Subcutaneous abdominal adipose tissue (tissue), 5 donors: ENCODE results near the gene TBC1D22B.

ENCODE experiments used
- H3K27ac ChIP-seq: one replicate; pipeline ENCODE4 v1.7.0; 2013; ENCODE audit warnings: low read depth, mild to moderate bottlenecking, inconsistent platforms, low read length, moderate library complexity
- H3K27me3 ChIP-seq, 5 donors: one replicate each; pipeline ENCODE4 v1.7.0; 2013; ENCODE audit warnings: low read length in 5 of 5, inconsistent platforms in 1 of 5; ENCODE audit not compliant: control insufficient read depth in 5 of 5, insufficient read depth in 4 of 5
- H3K36me3 ChIP-seq, 5 donors: one replicate each; pipeline ENCODE4 v1.7.0; 2013; ENCODE audit warnings: low read length in 5 of 5; ENCODE audit not compliant: control insufficient read depth in 5 of 5, insufficient read depth in 5 of 5
- H3K4me1 ChIP-seq, 5 donors: one replicate each; pipeline ENCODE4 v1.7.0; 2013; ENCODE audit warnings: low read length in 5 of 5, mild to moderate bottlenecking in 3 of 5, moderate library complexity in 1 of 5; ENCODE audit not compliant: control insufficient read depth in 5 of 5, insufficient read depth in 5 of 5
- H3K4me3 ChIP-seq, 5 donors: one replicate each; pipeline ENCODE4 v1.7.0; 2013; ENCODE audit warnings: low read length in 5 of 5, low read depth in 1 of 5
- H3K9ac ChIP-seq, 5 donors: one replicate each; pipeline ENCODE4 v1.7.0; 2013; ENCODE audit warnings: low read length in 5 of 5, mild to moderate bottlenecking in 4 of 5, moderate library complexity in 3 of 5
- H3K9me3 ChIP-seq, 5 donors: one replicate each; pipeline ENCODE4 v1.7.0; 2013; ENCODE audit warnings: low read length in 5 of 5; ENCODE audit not compliant: control insufficient read depth in 5 of 5
- donor health status: healthy.
- donor health status: healthy.
- donor health status: healthy.
- donor health status: healthy.
- donor health status: healthy.

TBC1D22B gene

DNA sequence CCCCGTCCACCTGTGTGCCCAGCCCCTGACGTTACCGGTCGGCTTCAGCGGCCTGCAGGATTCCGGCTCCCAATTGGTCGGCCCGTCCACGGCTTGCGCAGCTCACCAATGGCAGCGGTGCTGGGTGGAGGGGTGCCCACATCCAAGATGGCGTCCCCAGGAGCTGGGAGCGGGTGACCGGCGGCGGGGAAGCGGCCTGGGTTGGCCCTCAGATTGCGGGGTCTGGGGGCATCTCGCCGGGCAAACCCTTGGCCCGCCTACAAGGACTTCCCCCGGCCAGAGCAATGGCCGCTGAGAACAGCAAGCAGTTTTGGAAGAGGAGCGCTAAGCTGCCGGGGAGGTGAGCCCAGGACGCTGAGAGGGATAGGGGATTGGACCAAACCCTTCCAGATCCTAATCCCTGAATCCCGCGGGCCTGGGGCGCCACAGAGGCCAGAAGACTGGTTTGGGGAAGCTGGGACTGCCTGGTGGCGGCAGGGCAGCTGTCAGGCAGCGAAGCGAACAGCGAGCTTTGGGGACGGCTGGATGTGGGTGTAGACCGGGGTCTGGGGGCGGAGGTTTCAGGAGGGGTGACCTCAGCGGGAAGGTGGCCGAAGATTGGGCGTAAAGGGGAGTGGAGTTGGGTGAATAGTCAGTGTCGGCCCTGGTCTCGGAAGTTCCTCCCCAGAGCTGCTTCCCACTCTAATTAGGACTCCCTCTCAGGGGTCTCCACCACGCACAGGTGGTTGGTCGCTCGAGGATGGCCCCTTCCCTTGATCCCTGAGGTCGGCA lies at the start of gene TBC1D22B, which contains the start of gene TMEM217:
TBC1D22B (plus strand) TSS at position 139 of the 771 bp plus-strand sequence; CDS start at position 285, 146 bp downstream.
TMEM217 (minus strand) TSS at position 511 of the 771 bp plus-strand sequence. CDS start 39,114 bp downstream, outside the sequence.
- H3K36me3 ChIP-seq, result no peaks in the 10 kb centered on the region
- peak within 1 kb of the TSS; percentile 77 for H3K27ac ChIP-seq
- peak within 1 kb of the TSS; percentile 81 to 98 (median 92) for H3K9ac ChIP-seq
- no peaks in the 10 kb centered on the region for H3K27me3 ChIP-seq
- H3K4me3 ChIP-seq, result peak within 1 kb of the TSS; percentile 81 to 96 (median 93)
- H3K4me1 ChIP-seq, result peaks cover 0 to 26% (median 19%) of the 10 kb centered on the region in 5 donors
- no peaks in the 10 kb centered on the region for H3K9me3 ChIP-seq

- Histone ChIP-seq H3K27ac (no peak overlapping the region), H3K4me3 (no peak overlapping the region), H3K36me3 (no peaks in the 10 kb centered on the region), H3K9ac (no peak overlapping the region), H3K9me3 (no peaks in the 10 kb centered on the region), H3K27me3 (no peaks in the 10 kb centered on the region), H3K4me1 (peaks cover 0 to 3% (median 0%) of the 10 kb centered on the region in 5 donors)
Measured at GRCh38 chr6:37207903-37208456, 49.6 kb upstream of the TBC1D22B start.

DNA sequence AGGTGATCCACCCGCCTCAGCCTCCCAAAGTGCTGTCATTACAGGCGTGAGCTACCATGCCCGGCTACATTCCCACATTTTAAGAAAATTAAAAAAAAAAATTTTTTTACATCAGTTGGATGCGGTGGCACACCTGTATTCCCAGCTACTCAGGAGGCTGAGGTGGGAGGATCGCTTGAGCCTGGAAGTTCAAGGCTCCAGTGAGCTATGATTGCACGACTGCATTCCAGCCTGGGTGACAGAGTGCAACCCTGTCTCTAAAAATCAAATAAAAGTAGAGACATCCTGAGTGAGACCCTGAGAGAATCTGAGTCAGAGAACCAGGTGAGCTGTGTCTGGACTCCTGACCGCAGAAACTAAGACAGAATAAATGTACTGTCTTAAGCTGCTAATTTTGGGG lies 48.8 kb upstream of the TBC1D22B start:
- no peaks in the 10 kb centered on the region for H3K27me3 ChIP-seq
- no peaks in the 10 kb centered on the region for H3K9me3 ChIP-seq
- no peak overlapping the region for H3K4me3 ChIP-seq
- H3K36me3 ChIP-seq, result no peaks in the 10 kb centered on the region
- no peak overlapping the region for H3K27ac ChIP-seq
- H3K4me1 ChIP-seq, result peaks cover 0 to 3% (median 0%) of the 10 kb centered on the region in 5 donors
- no peak overlapping the region for H3K9ac ChIP-seq

- Histone ChIP-seq H3K27ac (no peak overlapping the region), H3K9ac (no peak overlapping the region), H3K4me1 (peaks cover 0 to 3% (median 0%) of the 10 kb centered on the region in 5 donors), H3K9me3 (no peaks in the 10 kb centered on the region), H3K36me3 (no peaks in the 10 kb centered on the region), H3K27me3 (no peaks in the 10 kb centered on the region), H3K4me3 (no peak overlapping the region)
Measured at GRCh38 chr6:37209461-37210205, 47.9 kb upstream of the TBC1D22B start.

GRCh38 chr6:37210313-37210968 lies 47.1 kb upstream of the TBC1D22B start:
- Histone ChIP-seq H3K9me3 (no peaks in the 10 kb centered on the region), H3K4me1 (peaks cover 0 to 3% (median 0%) of the 10 kb centered on the region in 5 donors), H3K27ac (no peak overlapping the region), H3K4me3 (no peak overlapping the region), H3K27me3 (no peaks in the 10 kb centered on the region), H3K9ac (no peak overlapping the region), H3K36me3 (no peaks in the 10 kb centered on the region)

- H3K27me3 ChIP-seq, result no peaks in the 10 kb centered on the region
Measured at GRCh38 chr6:37212268-37212667, 45.3 kb upstream of the TBC1D22B start.

GRCh38 chr6:37218061-37218460 lies 39.5 kb upstream of the TBC1D22B start:
- Histone ChIP-seq H3K27ac (no peak overlapping the region), H3K4me1 (peaks cover 0 to 14% (median 12%) of the 10 kb centered on the region in 5 donors), H3K4me3 (no peak overlapping the region), H3K9ac (no peak overlapping the region), H3K36me3 (no peaks in the 10 kb centered on the region), H3K9me3 (no peaks in the 10 kb centered on the region), H3K27me3 (no peaks in the 10 kb centered on the region)

More at GRCh38 chr6:37212268-37212667, 45.3 kb upstream of the TBC1D22B start:
- Histone ChIP-seq H3K36me3 (no peaks in the 10 kb centered on the region), H3K27ac (no peak overlapping the region), H3K9me3 (no peaks in the 10 kb centered on the region), H3K9ac (no peak overlapping the region), H3K4me3 (no peak overlapping the region), H3K4me1 (peaks cover 0 to 3% (median 0%) of the 10 kb centered on the region in 5 donors)

DNA sequence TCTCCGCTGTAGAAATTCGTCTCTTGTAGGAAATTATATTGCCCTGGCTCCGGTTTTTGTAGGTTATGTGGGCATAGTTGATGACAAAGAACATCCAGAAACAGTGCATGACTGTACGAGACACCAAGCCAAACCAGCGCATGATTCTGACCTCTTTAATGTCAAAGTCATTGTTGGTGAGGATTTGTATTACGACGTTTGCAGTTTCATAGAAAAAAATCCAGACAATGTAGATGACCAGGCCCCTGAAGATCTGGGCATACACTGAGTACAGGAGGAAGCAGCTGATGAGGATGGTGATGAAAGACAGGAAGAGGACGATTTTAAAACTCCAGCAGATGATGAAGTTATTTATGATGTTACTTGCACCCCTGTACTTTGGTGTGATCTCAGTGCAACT lies 39.1 kb upstream of the TBC1D22B start:
- Histone ChIP-seq H3K27me3 (no peaks in the 10 kb centered on the region), H3K4me3 (no peak overlapping the region), H3K36me3 (no peaks in the 10 kb centered on the region), H3K9me3 (no peaks in the 10 kb centered on the region), H3K4me1 (peaks cover 0 to 14% (median 12%) of the 10 kb centered on the region in 5 donors), H3K27ac (no peak overlapping the region), H3K9ac (no peak overlapping the region)

DNA sequence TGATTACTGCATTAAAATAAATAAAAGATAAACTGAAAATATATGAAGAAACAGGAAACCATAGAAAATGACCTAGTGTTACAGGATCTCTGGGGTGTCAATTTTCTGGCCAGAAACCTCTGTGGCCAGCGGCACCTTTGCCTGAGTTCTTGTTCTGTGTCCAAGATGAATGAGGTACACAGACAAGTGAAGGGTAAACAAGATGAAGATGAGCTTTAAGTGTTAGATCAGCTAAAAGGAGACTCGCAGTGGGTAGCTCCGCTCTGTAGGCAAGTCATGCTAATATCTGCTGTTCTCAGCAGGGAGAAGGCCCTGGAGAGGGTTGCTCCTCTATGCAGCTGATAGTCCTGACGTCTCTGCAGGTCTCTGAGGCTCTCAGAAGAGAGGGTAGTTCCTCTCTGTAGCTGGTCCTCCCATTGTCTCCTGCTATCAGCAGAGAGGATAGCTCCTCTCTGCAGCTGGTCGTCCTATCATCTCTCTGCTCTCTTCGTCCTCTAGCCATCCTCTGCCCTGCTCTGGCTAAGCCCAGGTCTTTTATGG lies 35.9 kb upstream of the TBC1D22B start:
- Histone ChIP-seq H3K4me1 (peaks cover 0 to 14% (median 12%) of the 10 kb centered on the region in 5 donors), H3K4me3 (peak overlapping the region; percentile 45 to 87 (median 77)), H3K9ac (peak overlapping the region in 2 of 5 donors; percentile 58 to 77), H3K9me3 (no peaks in the 10 kb centered on the region), H3K27me3 (no peaks in the 10 kb centered on the region), H3K36me3 (no peaks in the 10 kb centered on the region), H3K27ac (no peak overlapping the region)
